HL-60/S4 treated with retinoic acid at 250 ng/mL for 4 days and 3 days (cell line): ENCODE measurements around the gene CCDC91.
"Not testable (repeated sequence)": the region's sequence is repeated elsewhere in the genome, so short reads cannot be mapped to it uniquely, and the experiment has no call there.

ENCODE experiments used
- in situ Hi-C: fragments of 300-500 bp; cut with MboI; formaldehyde crosslinking; loops from 2 replicates; pipeline ENCODE4 v1.7.0; 2022; ENCODE audit warnings: low sequenced_read_pairs

Gene CCDC91

GRCh38 chr12:28446031-28446430 lies 255.8 kb downstream of the CCDC91 start:
- in situ Hi-C loops, result no loop called here

GRCh38 chr12:28453686-28454085 lies 263.4 kb downstream of the CCDC91 start:
- in situ Hi-C loops, result no loop called here

GRCh38 chr12:28456934-28457710 lies 266.9 kb downstream of the CCDC91 start:
- in situ Hi-C loops, result no loop called here

GRCh38 chr12:28457785-28458184 lies 267.5 kb downstream of the CCDC91 start:
- in situ Hi-C loops, result no loop called here

GRCh38 chr12:28459481-28459880 lies 269.2 kb downstream of the CCDC91 start:
- in situ Hi-C loops, result no loop called here

GRCh38 chr12:28460420-28461130 lies 270.3 kb downstream of the CCDC91 start:
- in situ Hi-C loops, result no loop called here

- in situ Hi-C loops, result no loop called here
Observed at GRCh38 chr12:28463396-28463795, 273.1 kb downstream of the CCDC91 start.

- in situ Hi-C loops, result not testable (repeated sequence)
Observed at GRCh38 chr12:28471762-28472161, 281.5 kb downstream of the CCDC91 start.

- in situ Hi-C loops, result not testable (repeated sequence)
Observed at GRCh38 chr12:28476206-28476605, 285.9 kb downstream of the CCDC91 start.

- in situ Hi-C loops, result not testable (repeated sequence)
Observed at GRCh38 chr12:28479097-28479496, 288.8 kb downstream of the CCDC91 start.

GRCh38 chr12:28479683-28480082 lies 289.4 kb downstream of the CCDC91 start:
- in situ Hi-C loops, result no loop called here

GRCh38 chr12:28484156-28484555 lies 293.9 kb downstream of the CCDC91 start:
- in situ Hi-C loops, result no loop called here

- in situ Hi-C loops, result no loop called here
Observed at GRCh38 chr12:28486521-28486920, 296.3 kb downstream of the CCDC91 start.

GRCh38 chr12:28489246-28489645 lies 299.0 kb downstream of the CCDC91 start:
- in situ Hi-C loops, result no loop called here

- in situ Hi-C loops, result no loop called here
Observed at GRCh38 chr12:28497889-28498411, 307.7 kb downstream of the CCDC91 start.

GRCh38 chr12:28498850-28499249 lies 308.6 kb downstream of the CCDC91 start:
- in situ Hi-C loops, result no loop called here

GRCh38 chr12:28500373-28501024 lies 310.2 kb downstream of the CCDC91 start:
- in situ Hi-C loops, result no loop called here

GRCh38 chr12:28506271-28506670 lies 316.0 kb downstream of the CCDC91 start:
- in situ Hi-C loops, result no loop called here

- in situ Hi-C loops, result no loop called here
Observed at GRCh38 chr12:28507033-28507432, 316.8 kb downstream of the CCDC91 start.

GRCh38 chr12:28507867-28508266 lies 317.6 kb downstream of the CCDC91 start:
- in situ Hi-C loops, result no loop called here

- in situ Hi-C loops, result no loop called here
Observed at GRCh38 chr12:28512406-28512805, 322.1 kb downstream of the CCDC91 start.

- in situ Hi-C loops, result no loop called here
Observed at GRCh38 chr12:28512876-28513275, 322.6 kb downstream of the CCDC91 start.
